HepG2 (cell line): Measurements from ENCODE around the gene U2AF2. TPM values are rescaled to one million over a fixed set of nuclear protein-coding genes. Genes with fewer than 3 reads are reported as not detected.

Source experiments
- EZH2 ChIP-seq: conservative IDR thresholded peaks from 2 replicates; pipeline ENCODE4 v1.6.1; 2012; ENCODE audit warnings: mild to moderate bottlenecking, low read depth, low read length, moderate library complexity
- MLX ChIP-seq: IDR thresholded peaks from 2 replicates; pipeline ENCODE4 v1.6.1; 2016
- PATZ1 ChIP-seq: sonication (generic); formaldehyde crosslinking; IDR thresholded peaks from 2 replicates; pipeline ENCODE4 v1.4.0; 2020; ENCODE audit warnings: missing genetic modification reagents
- SMAD3 ChIP-seq: sonication (generic); formaldehyde crosslinking; IDR thresholded peaks from 2 replicates; pipeline ENCODE4 v1.4.0; 2020; ENCODE audit warnings: missing genetic modification reagents
- ZBTB21 ChIP-seq: sonication (generic); formaldehyde crosslinking; IDR thresholded peaks from 2 replicates; pipeline ENCODE4 v1.4.0; 2020; ENCODE audit warnings: missing genetic modification reagents
- polyA plus RNA-seq, 8 experiments: library from polyadenylated mRNA; depleted of rRNA in 3 of 8; stranded (reverse) in 7 of 8; unstranded in 1 of 8; fragments of >200 nt; fragmentation: Illumina TruSeq in 4 of 8; extraction: Trizol in 4 of 8; gene quantifications; 2 replicates each; pipeline versions ENCODE4 v1.2.1 to v1.2.3, GENCODE V29; 2011 to 2016; ENCODE audit warnings: low read depth in 4 of 8, missing spikeins in 1 of 8, mixed read lengths in 1 of 8; ENCODE audit not compliant: insufficient read depth in 1 of 8
- total RNA-seq, 5 experiments: library from RNA; depleted of rRNA; stranded (reverse); fragments of >200 nt; fragmentation: Illumina TruSeq; extraction: Trizol; gene quantifications; 2 replicates each; pipeline ENCODE4 v1.2.3, GENCODE V29; 2016; ENCODE audit warnings: low read depth in 1 of 5
- TF ChIP-seq, protein P1 (sequence below): sonication (generic); formaldehyde crosslinking; IDR thresholded peaks from 2 replicates; pipeline ENCODE4 v1.5.0; 2020; ENCODE audit warnings: missing genetic modification reagents
- TF ChIP-seq, protein P2 (sequence below): sonication (generic); formaldehyde crosslinking; IDR thresholded peaks from 2 replicates; pipeline ENCODE4 v1.4.0; 2020; ENCODE audit warnings: missing genetic modification reagents, mild to moderate bottlenecking, borderline replicate concordance
- TF ChIP-seq, protein P3 (sequence below): sonication (generic); formaldehyde crosslinking; IDR thresholded peaks from 2 replicates; pipeline ENCODE4 v1.8.0; 2022; ENCODE audit warnings: mild to moderate bottlenecking, missing genetic modification reagents, borderline replicate concordance
- TF ChIP-seq, protein P4 (sequence below): sonication (generic); formaldehyde crosslinking; IDR thresholded peaks from 2 replicates; pipeline ENCODE4 v1.4.0; 2020; ENCODE audit warnings: missing genetic modification reagents, borderline replicate concordance

U2AF2 gene
- total and polyA plus RNA-seq, 2 of the 13 experiments (the other 11 are each of a cell fraction or from before 2014, with no cell fraction given): 84.3 to 124 TPM

DNA sequence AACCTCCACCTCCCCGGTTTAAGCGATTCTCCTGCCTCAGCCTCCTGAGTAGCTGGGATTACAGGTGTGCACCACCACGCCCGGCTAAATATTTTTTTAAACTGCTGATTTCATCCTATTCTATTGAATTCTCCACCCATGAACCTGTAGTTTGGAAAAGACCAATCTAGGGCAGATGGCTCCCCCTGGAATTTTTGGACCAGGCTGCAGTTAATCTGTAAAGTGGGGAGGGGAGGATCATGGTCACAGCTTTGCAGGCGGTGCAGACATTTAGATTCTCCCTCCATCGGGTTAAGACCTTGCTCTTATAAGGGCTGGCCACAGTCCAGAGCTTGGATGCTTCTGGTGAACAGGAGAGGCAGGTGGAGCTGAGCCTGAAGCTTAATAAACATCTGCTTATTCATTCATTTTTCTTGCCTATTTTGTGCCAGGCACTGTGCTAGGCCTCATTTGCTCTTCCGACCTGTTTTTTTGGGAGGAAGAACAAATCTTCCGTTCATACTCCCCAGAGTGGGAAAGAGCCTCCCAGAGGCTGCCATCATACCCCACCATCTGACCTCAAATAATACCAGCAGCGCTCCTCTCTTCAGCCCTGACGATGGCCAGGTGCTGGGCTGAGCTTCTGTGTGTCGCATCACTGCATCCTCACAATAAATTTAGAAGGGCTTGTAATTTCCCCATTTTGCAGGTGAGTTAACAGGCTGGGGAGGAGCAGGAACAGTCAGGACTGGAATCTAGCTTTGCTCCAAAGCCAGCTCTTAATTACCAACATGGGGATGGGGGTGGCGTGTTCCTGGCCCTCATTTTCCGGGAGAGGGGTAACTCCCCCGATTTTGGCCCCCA lies 7.7 kb upstream of the U2AF2 start (continued):
- TF ChIP-seq, protein P1, sequence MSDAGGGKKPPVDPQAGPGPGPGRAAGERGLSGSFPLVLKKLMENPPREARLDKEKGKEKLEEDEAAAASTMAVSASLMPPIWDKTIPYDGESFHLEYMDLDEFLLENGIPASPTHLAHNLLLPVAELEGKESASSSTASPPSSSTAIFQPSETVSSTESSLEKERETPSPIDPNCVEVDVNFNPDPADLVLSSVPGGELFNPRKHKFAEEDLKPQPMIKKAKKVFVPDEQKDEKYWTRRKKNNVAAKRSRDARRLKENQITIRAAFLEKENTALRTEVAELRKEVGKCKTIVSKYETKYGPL (CRISPR knock-in tag): no peak
- TF ChIP-seq PATZ1 (no peak), EZH2 (no peak), SMAD3 (no peak), MLX (CRISPR knock-in tag) (no peak), ZBTB21 (CRISPR knock-in tag) (no peak)
- TF ChIP-seq, protein P2, sequence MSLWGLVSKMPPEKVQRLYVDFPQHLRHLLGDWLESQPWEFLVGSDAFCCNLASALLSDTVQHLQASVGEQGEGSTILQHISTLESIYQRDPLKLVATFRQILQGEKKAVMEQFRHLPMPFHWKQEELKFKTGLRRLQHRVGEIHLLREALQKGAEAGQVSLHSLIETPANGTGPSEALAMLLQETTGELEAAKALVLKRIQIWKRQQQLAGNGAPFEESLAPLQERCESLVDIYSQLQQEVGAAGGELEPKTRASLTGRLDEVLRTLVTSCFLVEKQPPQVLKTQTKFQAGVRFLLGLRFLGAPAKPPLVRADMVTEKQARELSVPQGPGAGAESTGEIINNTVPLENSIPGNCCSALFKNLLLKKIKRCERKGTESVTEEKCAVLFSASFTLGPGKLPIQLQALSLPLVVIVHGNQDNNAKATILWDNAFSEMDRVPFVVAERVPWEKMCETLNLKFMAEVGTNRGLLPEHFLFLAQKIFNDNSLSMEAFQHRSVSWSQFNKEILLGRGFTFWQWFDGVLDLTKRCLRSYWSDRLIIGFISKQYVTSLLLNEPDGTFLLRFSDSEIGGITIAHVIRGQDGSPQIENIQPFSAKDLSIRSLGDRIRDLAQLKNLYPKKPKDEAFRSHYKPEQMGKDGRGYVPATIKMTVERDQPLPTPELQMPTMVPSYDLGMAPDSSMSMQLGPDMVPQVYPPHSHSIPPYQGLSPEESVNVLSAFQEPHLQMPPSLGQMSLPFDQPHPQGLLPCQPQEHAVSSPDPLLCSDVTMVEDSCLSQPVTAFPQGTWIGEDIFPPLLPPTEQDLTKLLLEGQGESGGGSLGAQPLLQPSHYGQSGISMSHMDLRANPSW (CRISPR knock-in tag): no peak
- TF ChIP-seq, protein P3, sequence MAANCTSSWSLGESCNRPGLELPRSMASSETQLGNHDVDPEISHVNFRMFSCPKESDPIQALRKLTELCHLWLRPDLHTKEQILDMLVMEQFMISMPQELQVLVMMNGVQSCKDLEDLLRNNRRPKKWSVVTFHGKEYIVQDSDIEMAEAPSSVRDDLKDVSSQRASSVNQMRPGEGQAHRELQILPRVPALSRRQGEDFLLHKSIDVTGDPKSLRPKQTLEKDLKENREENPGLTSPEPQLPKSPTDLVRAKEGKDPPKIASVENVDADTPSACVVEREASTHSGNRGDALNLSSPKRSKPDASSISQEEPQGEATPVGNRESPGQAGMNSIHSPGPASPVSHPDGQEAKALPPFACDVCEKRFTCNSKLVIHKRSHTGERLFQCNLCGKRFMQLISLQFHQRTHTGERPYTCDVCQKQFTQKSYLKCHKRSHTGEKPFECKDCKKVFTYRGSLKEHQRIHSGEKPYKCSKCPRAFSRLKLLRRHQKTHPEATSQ (CRISPR knock-in tag): no peak
- TF ChIP-seq, protein P4, sequence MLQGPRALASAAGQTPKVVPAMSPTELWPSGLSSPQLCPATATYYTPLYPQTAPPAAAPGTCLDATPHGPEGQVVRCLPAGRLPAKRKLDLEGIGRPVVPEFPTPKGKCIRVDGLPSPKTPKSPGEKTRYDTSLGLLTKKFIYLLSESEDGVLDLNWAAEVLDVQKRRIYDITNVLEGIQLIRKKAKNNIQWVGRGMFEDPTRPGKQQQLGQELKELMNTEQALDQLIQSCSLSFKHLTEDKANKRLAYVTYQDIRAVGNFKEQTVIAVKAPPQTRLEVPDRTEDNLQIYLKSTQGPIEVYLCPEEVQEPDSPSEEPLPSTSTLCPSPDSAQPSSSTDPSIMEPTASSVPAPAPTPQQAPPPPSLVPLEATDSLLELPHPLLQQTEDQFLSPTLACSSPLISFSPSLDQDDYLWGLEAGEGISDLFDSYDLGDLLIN (CRISPR knock-in tag): no peak
